ENCODE results near the gene ZBED6.

The ZBED6 gene

DNA sequence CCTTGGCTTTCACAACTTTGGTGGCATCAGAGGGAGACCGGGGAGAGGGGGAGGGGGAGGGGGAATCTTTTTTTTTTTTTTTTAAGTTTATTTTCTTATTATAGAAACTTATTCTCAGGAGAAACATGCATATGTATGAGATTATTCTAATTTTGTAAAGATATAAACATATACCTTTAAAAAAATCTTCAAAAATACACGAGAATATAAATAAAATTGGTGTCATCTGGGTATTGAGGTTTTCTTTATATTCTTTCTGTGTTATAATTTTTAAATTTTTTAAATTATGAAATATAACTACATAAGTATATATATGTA, 47.1 kb downstream of the ZBED6 start:
- no peak for DNase-seq (ENCODE audit: low read depth in 2 of 2)

- DNase-seq (ENCODE audit: low read depth in 2 of 2), result no peak
Measured at GRCh38 chr1:203843435-203843834, 48.0 kb downstream of the ZBED6 start.
